Right lobe of liver (tissue), 4 donors: Measurements from ENCODE around the gene ADD2.

ENCODE experiments used
- CTCF ChIP-seq, 4 donors: fragments of 200-600 bp in 3 of 4; fragments of 450-650 bp in 1 of 4; IDR thresholded peaks; one replicate each; pipeline versions ENCODE4 v1.5.1 to v1.8.0; 2016 to 2022; ENCODE audit warnings: antibody characterized with exemption in 4 of 4, mild to moderate bottlenecking in 2 of 4
- POLR2A ChIP-seq: fragments of 450-650 bp; IDR thresholded peaks from one replicate; pipeline ENCODE4 v1.6.1; 2017; ENCODE audit warnings: antibody characterized with exemption, mild to moderate bottlenecking
- donor health status: DM: no; HTN: no; CAD: no.
- donor health status: DM: no; HTN: no; CAD: no.
- donor health status: DM: no; HTN: yes; CAD: no.

DNA sequence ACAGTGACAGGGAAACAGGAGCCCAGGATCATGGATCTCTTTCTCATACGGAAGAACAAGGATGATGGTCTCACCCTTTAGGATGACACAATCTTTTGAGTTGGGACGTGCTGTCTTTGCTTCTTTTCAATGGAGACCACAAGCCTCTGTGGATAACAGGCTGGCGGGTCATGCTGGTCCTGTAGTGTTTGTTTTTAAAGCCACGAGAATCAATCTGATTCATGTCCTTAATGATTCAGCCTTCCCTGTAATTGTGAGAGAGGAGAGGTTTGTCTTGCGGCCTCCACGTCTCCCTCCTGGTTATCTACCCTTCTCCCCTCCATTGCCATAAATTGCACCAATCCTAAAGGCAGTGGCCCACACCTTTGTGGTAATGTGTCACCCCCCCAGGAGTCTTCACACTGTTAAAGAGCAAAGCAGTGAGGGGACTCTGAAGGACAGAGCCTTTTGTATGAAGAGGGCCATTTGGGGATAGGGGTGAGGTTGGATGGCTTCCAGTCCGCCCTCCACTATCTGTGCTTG, 126.7 kb downstream of the ADD2 start:
- TF ChIP-seq CTCF (IDR thresholded peaks at IDR 0.05) (no peak), POLR2A (no peak)
